DND-41 (cell line): ENCODE measurements around the gene TBRG1.

Source experiments
- CTCF ChIP-seq: IDR thresholded peaks from 2 replicates; pipeline ENCODE4 v1.5.1; 2012; ENCODE audit warnings: borderline replicate concordance, low read length, moderate library complexity, mild to moderate bottlenecking; ENCODE audit not compliant: poor library complexity, severe bottlenecking; ENCODE audit errors: extremely low read depth
- EZH2 ChIP-seq: IDR thresholded peaks from 3 replicates; pipeline ENCODE4 v1.6.1; 2012; ENCODE audit warnings: borderline replicate concordance, low read depth, mild to moderate bottlenecking, moderate library complexity, low read length, inconsistent platforms; ENCODE audit not compliant: severe bottlenecking

DNA sequence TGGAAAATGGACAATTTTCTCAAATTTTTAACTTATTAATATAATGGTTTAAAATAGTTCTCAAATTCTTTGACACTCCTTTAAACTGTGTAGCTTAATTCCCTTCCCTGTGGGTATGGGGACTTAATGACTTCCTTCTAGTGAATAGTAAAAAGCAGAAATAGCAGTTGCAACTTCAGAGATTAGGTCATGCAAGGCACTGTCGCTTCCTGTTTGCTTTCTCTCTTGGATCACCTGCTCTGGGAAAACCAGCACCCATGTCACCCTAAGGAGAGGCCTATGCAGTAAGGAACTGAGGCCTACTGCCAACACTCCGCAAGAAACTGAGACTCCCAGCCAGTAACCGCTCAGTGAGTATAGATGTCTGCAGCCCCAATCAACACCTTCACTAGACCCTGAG is 16.9 kb upstream of the TBRG1 start:
- TF ChIP-seq EZH2 (no peak), CTCF (no peak)
